ENCODE measurements around the gene NTNG2.

NTNG2 gene

DNA sequence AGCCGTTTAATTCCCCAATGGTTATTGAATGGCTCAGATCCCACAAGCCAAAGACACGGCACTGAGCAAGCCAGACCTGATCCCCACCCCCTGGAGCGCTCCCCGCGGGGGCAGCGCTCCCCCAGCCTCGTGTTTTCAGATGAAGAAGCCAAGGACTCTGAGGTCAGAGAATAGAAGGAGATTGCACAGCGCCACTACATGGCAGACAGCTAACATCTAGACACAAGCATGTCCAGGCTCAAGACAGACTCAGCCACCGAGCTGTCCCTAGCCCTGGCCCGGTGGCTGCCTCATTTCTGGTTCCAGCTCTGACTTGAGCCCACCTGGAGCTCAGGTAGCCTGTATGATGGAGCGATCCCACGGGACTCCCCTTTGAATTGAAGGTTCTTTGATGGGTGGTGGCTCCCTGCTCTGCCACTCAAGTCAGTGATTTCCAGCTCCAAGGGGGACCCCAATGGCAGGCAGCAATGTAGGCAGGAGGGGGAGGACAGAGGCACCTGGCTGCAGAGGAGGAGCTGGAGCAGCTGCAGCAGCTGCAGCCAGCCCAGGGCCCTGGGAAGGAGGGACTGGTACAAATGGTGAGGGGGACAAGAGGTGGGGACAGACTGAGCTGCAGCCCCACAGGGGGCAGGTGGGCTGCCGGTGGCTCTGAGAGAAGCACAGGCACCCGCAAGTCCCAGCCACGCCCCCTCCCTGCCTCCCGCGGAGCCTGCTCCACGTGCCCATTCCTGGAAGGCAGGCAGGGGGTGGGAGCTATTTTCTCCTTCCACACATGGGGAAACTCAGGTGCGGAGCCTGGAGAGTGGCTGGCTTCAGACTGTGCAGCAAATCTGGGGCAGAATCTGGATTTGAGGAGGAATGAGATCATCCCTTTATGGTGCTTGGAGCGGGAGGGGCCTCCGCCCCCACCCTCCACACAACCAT is 40.2 kb downstream of the NTNG2 start:
- DNase-seq (ENCODE audit: low read depth) = no peak

DNA sequence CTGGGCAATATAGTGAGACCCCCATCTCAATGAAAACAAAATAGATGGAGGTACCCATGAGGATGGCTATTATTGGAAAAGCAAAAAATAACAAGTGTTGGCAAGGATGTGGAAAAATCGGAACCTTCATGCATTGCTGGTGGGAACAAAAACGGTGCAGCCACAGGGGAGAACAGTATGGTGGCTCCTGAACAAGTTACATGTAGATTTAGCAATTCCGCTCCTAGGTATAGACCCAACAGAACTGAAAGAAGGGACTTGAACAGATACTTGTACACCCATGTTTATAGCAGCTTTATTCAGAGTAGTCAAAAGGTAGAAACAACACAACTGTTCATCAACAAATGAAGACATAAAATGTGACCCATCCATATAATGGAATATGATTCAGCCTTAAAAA is 43.0 kb downstream of the NTNG2 start:
- no peak for DNase-seq (ENCODE audit: low read depth)

DNA sequence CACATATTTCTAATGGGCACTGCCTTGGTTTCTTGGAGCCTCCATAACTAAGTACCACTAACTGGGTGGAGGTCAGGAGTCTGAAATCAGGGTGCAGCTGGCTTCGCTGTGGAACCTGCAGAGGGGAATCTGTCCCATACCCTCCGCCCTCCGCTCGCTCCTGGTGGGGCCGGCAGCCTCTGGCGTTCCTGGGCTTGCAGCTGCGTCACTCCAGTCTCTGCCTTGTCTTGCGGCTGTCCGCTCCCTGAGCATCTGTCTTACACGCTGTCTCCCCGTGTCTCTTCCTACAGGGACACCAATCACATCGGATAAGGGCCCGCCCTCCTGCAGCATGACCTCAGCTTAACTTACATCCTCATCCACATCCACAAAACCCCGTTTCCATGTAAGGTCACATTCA is 45.4 kb downstream of the NTNG2 start:
- no peak for DNase-seq (ENCODE audit: low read depth)

DNA sequence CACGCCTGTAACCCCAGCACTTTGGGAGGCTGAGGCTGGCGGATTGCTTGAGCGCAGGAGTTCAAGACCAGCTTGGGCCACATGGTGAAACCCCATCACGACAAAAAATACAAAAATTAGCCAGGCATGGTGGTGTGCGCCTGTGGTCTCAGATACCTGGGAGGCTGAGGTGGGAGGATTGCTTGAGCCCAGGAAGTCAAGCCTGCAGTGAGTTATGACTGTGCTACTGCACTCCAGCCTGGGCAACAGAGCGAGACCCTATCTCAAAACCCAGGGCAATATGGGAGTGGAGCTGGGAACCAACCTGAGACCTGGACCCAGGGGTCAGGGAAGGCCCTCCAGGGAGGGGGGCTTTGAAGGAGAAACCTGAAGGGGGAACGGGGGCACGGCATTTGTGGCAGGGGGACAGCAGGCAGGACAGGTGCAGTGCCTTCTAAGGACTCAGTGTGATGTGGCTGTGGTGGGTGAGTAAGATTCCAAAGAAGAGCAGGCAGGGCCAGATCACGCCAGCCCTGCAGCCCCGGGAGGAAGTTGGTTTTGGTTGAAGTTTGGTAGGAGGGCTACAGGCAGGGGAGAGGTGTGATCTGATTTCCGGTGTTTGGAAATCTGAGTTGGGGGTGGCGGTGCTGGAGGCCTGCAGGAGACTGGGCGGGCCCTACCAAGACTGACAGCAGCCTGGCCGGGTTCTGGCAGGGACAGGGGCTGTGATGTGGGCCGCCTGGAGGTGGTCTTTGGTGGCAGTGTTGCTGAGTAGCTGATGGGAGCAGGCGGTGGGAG is 46.2 kb downstream of the NTNG2 start:
- no peak for DNase-seq (ENCODE audit: low read depth)

DNA sequence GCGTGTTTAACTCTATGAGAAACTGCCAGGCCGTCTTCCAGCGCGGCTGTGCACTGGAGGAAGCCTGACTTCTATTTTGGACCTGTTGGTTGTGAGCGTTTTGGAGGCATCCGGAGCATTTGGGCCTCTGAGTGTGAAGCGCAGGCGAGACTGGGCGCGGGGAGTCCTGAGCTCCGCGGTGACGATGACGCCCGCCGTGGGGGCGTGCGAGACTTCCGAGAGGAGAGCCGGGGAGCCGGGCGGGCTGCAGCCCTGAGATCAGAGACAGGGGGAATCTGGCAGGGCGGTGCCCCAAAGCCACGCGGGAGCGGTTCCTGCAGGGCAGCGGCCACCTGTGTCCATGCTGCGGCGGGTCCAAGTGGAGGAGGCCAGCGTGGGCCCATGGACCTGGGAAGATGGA is 47.4 kb downstream of the NTNG2 start:
- no peak for DNase-seq (ENCODE audit: low read depth)

DNA sequence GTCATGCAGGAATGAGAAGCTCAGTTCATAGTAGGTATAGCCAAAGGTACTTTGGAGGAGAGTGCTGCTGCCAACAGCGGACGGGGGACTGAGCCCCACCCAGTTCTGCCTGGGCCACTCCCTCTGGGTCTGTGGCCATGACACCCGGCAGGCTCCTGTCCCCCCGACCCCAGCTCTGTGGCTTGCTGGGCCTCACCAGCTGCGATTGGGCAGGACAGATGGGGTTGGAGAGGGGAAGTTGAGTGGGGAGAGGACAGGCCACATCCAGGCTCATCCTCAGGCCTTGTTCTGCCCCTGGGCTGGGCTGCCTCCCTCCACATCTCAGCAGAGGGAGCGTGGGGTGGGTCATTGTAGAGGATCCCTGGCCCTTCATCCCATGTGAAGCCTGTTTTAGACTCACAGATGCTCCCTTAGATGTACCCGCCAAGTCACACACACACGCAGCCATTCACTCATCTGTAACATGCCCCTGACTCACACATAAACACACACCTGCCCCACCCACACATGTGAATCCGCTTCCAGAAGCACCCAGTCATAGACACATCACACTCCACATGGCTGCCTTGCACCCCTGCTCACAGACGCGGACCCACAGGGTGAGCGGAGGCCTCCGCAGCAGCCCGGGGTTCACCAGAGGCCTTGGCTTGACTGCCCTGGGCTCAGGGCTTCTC is 48.8 kb downstream of the NTNG2 start:
- DNase-seq (ENCODE audit: low read depth) = no peak

DNA sequence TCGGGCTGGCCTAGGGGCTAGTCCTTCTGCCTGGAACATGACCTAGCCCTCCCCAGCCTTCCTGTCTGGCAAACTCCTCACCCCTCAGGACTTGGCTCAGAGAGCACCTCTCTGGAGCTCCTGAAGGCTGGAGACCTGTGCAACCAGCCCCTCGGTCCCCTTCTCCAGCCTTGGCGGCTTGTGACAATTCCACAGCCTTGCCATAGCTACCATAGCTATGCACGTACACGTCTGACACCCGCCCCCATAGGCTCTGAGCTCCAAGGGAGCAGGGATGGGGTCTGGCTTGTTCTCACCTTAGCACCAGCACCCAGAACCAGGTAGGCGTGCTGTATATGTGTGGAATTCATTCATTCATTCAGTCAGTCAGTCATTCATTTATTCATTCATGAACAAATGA is 49.7 kb downstream of the NTNG2 start:
- DNase-seq (ENCODE audit: low read depth) = no peak

DNA sequence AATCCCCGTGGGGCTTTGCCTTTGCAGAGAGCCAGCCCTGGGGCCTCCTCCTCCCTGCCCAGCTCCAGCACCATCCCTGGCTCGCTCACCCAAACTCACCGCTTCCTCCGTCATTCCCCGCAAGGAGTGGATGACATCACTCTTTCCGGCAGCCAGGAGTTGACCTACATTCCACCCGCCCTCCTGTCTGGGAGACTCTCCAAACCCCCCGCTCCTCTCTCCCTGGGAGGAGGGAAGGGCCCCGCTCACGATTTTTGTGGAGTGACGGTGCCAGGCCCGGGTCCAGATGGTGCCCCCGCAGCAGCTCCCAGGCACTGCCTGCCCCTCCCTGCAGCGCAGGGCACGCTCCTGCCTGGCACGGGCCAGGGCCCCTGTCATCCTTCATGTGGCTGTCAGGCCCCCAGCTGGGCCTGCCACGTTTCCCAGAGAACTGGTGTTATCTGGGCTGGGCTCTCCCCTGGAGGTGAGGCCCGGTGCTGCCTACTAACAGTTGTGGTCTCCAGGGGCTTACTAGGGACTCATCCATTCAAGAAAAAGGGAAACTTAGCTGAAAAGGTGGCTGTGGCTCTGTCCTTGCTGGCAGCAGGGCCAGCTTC is 52.3 kb downstream of the NTNG2 start:
- no peak for DNase-seq (ENCODE audit: low read depth)

DNA sequence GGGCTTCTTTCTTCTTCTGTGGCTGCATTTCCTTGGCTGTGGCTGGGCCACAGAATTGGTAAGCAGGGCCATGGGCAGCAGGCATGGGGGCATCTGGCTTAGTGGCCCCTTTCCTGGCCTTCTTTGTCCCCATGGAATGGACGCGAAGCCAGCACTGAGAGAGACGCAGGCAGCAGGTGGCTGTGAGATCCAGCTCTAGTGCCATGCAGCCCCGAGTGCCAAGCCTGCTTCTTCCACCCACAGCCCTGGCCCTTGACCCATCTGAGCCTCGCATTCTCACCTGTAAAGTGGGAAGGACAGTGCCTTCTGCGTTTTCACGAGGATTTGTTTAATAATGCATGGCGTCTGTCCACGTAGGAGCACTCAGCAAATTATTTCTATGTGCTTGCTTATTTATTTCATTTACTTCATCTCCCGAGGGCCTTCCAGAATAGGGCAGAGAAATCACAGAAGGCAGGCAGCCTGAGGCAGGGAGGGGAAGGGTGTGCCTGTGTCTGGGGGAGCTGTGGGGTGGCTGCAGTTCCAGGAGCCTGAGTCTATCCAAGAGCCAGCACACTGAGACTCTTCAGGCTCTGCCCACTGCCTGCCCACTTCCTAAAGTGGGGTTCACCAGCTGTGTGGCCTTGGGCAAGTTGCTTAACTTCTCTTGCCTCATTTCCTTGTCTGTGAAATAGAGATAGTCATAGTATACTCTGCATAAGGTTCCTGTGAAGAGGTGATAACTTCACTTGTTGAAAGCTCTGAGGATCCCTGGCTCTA is 55.2 kb downstream of the NTNG2 start:
- DNase-seq (ENCODE audit: low read depth) = no peak

DNA sequence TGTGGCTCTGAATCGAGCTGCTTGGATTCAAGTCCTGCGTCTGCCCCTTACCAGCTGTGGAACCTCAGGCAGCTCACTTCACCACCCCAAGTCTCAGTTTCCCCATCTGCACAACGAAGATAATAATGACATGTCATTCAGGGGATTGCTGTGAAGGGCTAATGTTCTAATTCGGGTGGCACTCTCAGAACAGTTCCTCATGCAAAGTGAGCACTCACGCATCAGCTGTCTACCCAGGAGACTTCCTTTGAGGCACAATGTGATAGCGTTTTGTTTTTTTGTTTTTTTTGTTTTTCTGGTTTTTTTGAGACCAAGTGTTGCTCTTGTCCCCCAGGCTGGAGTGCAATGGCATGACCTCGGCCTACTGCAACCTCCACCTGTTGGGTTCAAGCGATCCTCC is 56.4 kb downstream of the NTNG2 start:
- no peak for DNase-seq (ENCODE audit: low read depth)

DNA sequence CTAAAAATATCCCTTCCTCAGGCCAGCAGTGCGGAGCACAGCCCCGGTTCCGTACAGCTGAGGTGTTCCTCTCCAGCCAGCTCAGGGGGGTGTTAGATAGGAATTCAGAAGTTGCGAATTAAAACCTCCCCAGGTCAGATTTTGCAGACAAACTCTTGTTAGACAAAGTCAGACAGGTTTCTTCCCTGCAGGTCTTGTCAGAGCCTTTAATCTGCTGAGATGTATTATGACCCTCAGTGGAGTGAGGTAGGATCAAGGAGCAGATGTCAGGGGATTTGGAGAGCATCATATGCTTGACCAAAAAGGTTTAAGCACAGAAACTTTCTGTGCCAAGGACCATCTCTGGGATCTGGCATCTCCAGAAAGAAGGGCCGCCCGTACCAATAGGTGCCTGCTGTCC is 60.1 kb downstream of the NTNG2 start:
- no peak for DNase-seq (ENCODE audit: low read depth)

DNA sequence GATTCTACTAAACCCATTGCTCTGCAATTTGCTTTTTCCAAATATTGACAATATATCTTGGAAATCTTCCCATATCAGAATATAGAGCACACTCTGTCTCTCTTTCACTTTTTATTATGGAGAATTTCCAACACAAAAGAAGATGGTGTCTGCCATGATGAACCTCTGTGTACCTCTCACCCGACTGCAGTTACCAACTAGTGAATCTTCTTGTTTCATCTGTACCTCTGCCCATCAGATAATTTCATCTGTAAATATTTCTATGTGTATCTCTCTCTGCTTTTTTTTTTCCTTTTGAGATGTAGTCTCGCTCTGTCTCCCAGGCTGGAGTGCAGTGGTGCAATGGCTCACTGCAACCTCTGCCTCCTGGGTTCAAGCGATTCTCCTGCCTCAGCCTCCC is 62.8 kb downstream of the NTNG2 start:
- no peak for DNase-seq (ENCODE audit: low read depth)

DNA sequence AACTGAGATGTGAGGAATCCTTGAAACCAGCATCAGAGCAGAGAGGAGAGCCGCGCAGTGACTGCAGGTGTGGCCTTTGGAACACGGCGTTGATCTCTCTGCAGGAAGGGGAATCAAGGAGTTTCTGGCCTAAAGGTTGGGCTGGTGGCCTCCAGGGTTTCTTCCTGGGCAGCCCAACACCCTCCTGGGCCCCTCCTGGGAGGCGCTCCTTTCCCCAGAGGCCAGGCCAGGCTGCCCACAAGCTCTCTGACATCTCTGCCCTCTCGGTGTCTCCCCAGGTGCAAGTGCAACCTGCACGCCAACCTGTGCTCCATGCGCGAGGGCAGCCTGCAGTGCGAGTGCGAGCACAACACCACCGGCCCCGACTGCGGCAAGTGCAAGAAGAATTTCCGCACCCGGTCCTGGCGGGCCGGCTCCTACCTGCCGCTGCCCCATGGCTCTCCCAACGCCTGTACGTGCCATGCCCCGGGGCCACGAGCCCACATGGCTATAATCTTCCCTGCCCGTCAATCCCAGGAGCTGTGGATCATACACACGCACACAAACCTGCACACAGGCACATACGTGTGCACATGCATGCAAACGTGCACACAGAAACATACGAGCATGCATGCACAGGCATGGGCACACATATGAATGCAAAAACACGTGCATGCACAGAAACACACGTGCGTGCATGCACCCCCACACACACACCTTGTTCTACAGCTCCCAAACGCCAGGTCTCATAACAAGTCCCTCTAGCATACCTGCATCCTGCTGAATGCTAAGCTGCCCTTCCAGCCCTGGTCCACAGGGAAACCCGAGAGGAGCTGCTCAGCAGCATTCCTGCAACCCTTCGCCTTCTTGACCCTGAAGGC is 64.9 kb downstream of the NTNG2 start:
- DNase-seq (ENCODE audit: low read depth) = no peak

DNA sequence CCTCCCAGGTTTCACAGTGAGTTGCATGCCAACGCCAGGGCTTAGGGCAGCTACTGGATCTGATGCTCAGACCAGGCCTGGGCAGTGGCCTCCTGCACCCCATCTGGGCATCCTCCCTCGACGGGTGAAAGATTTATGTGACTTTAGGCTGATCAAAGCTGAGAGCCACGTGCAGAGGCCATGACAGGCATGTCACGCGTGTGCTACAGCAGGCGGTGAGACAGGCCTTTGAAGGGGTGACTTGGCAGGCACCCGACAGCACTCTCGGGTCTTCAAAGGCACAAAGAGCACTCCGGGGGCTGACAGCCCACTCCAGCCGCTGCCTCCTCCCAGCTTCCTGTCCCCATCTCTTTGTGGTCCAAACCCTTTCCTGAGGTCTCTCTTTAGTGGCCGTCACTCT is 66.2 kb downstream of the NTNG2 start:
- DNase-seq (ENCODE audit: low read depth) = no peak

DNA sequence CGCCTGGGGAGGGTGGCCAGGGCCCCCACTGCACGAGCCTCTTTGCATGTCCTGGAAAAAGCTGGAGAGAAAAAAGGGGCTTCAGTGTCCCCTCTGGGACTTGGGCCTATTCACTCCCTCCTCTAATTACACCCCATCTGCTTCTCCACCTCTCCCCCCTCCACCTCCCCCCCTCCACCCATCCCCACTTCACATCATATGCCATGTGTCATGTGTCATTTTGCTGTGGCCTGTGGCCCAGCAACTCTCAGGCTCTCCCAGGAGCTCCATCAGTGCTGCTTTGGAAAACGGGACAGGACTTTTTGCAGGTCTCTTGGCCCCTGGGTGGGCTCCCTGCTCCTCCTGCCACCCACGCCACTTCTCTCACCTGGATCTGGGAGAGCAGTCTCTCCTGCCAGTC is 68.7 kb downstream of the NTNG2 start:
- no peak for DNase-seq (ENCODE audit: low read depth)

DNA sequence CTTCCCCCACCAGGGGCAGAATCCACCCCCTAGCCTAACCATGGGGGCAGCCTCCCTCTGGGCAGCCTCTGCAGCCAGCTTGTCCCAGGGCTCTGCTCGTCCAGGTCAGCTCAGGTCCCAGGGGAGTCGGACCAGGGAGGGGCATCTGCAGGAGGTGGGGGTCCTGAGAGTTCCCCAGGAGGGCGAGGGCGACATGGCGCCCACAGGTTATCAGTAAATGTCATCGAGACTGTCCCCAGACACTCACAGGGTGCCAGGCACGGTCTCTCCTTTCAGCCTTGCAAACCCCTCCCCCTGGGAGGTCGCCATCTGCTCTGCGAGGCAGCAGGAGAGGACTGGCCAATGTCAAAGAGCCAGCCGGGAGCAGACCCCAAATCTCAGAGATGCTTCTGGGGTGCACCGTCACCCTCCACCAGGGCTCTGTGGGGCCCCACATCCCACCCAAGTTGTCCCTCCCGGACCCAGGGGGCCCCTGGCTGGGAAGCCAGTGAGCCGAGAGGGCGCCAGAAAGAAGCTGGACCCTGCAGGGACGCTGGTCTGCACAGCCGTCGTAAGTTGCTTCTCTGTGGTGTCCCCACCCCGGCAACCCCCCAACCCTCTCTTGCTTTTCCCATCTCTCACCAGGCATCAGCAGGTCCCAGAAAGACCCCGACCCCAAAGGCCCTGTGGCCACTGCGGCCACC is 69.3 kb downstream of the NTNG2 start:
- no peak for DNase-seq (ENCODE audit: low read depth)

DNA sequence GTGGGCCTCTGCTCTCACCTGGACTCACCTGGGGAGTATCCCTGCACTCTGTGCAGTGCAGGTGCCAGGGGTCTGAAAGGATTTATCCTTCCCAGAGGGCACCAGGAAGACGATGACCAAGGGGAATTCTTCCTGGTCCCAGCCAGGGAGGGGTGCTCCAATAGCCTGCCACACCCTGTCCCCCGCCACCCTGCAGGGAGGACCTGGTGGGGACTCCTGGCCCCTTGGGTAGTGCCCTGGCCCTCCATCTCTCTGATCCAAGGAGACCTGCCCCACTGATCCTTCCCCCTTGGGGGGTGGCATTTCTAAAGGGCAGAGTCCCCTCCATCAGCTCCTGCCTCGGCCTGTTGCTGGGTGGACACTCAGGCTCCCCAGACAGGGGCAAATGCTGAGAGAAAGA is 70.7 kb downstream of the NTNG2 start:
- DNase-seq (ENCODE audit: low read depth) = no peak

DNA sequence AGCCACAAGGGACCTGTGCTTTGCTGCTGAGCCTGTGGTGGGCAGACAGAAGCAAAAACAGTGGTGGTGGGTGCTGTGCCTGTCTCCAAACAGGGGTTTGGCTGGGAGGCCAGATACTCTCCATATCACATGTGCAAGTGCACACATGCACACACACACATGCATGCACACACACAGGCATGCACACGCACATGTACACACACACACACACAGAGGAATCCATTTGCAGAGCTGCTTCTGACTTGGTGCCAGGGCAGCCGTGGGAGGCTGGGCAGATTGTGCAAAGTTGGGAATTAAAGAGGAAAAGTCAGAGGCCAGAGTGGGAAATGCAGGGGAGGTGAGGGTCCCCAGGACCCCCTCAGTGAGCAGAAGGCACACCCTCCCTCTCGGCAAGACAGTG is 71.3 kb downstream of the NTNG2 start:
- no peak for DNase-seq (ENCODE audit: low read depth)

DNA sequence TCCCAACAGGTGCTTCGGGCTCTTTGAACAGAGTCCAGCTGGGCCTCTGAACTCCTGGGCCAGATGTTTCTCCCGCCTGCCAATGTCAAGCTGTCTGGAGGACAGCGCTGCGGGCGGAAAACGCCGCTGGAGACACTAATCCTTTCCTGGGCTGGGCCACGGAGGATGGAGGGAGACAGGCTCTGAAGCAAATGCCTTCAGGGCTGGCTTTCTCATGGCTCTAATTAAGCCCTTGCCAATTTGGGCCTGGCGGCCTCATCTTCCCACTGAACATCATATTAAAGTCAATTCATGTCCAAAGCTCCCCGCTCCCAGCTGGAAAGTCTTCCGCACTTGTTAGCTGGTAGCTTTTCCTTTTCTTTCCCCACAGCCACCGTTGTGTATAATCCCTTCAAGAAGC is 72.7 kb downstream of the NTNG2 start:
- DNase-seq (ENCODE audit: low read depth) = no peak

DNA sequence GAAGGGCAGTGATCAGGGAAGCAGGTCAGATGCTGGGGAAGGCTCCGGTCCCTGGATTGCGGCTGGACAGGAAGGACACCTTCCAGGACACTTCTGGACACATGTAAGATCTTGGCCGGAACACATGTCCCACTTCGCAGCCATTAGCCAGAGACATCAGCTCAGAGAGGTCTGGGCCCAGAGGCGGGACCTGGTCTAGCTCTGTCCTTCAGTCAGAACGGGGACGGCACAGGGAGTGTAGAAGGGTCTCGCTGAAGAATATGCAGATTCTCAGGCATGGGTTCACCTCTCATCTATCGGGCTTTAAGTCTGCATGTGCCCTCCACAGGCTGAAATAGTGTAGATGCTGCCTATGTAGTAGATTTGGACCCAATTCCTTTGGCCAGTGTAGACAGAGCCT is 73.3 kb downstream of the NTNG2 start:
- DNase-seq (ENCODE audit: low read depth) = no peak

Data from stimulated activated CD8-positive, alpha-beta memory T cell treated with anti-CD3 and anti-CD28 coated beads, Interleukin-7, amount 100 ng/mL, for 24 hours (primary cell).